Measurements from ENCODE around the gene TRAF3IP3.

The TRAF3IP3 gene

GRCh38 chr1:209723756-209724693 is 31.8 kb upstream of the TRAF3IP3 start:
- TF ChIP-seq CTCF (IDR thresholded peaks at IDR 0.05; ENCODE audit: insufficient read depth, low read depth, low read length, missing control alignments): no peak
- DNase-seq (ENCODE audit: low read depth): peak; percentile 48
- H3K4me3 ChIP-seq (ENCODE audit: low read depth, low read length): no peak overlapping the region

GRCh38 chr1:209727286-209727685 is 28.6 kb upstream of the TRAF3IP3 start:
- no peak for DNase-seq (ENCODE audit: low read depth)
- no peak for TF ChIP-seq CTCF (IDR thresholded peaks at IDR 0.05; ENCODE audit: insufficient read depth, low read depth, low read length, missing control alignments)
- no peak overlapping the region for H3K4me3 ChIP-seq (ENCODE audit: low read depth, low read length)

GRCh38 chr1:209727785-209728184 is 28.1 kb upstream of the TRAF3IP3 start:
- no peak overlapping the region for H3K4me3 ChIP-seq (ENCODE audit: low read depth, low read length)
- no peak for DNase-seq (ENCODE audit: low read depth)
- TF ChIP-seq CTCF (IDR thresholded peaks at IDR 0.05; ENCODE audit: insufficient read depth, low read depth, low read length, missing control alignments): no peak

GRCh38 chr1:209728466-209728865 is 27.4 kb upstream of the TRAF3IP3 start:
- DNase-seq (ENCODE audit: low read depth): no peak
- no peak for TF ChIP-seq CTCF (IDR thresholded peaks at IDR 0.05; ENCODE audit: insufficient read depth, low read depth, low read length, missing control alignments)
- no peak overlapping the region for H3K4me3 ChIP-seq (ENCODE audit: low read depth, low read length)

- no peak for DNase-seq (ENCODE audit: low read depth)
- no peak for TF ChIP-seq CTCF (IDR thresholded peaks at IDR 0.05; ENCODE audit: insufficient read depth, low read depth, low read length, missing control alignments)
- H3K4me3 ChIP-seq (ENCODE audit: low read depth, low read length): no peak overlapping the region
Measured at GRCh38 chr1:209729436-209729835, 26.4 kb upstream of the TRAF3IP3 start.

GRCh38 chr1:209732725-209733124 is 23.1 kb upstream of the TRAF3IP3 start:
- TF ChIP-seq CTCF (IDR thresholded peaks at IDR 0.05; ENCODE audit: insufficient read depth, low read depth, low read length, missing control alignments): no peak
- no peak for DNase-seq (ENCODE audit: low read depth)
- H3K4me3 ChIP-seq (ENCODE audit: low read depth, low read length): no peak overlapping the region
